GM10248 (cell line): ENCODE results near the gene DUSP15.
"Not testable (repeated sequence)": the region's sequence is repeated elsewhere in the genome, so short reads cannot be mapped to it uniquely, and the experiment has no call there.

Source experiments
- CTCF ChIA-PET: fragments of 300-600 bp; sonication (Branson Sonifier 250); formaldehyde crosslinking; extraction: SDS; loops from one replicate; lab custom pipeline; 2021; ENCODE audit warnings: antibody characterized with exemption; lab: Yijun Ruan, JAX
- POLR2A ChIA-PET: fragments of 350-650 bp; sonication (Branson Sonifier 250); formaldehyde crosslinking; extraction: SDS; loops from one replicate; lab custom pipeline; 2020; ENCODE audit warnings: antibody characterized with exemption; lab: Yijun Ruan, JAX
- DNase-seq: peaks from one replicate; pipeline ENCODE4 v3.0.0; 2012; ENCODE audit errors: extremely low spot score
- CTCF ChIP-seq: IDR thresholded peaks from 2 replicates; pipeline ENCODE4 v1.5.1; 2012; ENCODE audit warnings: mild to moderate bottlenecking, low read depth; ENCODE audit errors: extremely low read depth, missing control alignments, control extremely low read depth

Gene DUSP15

DNA sequence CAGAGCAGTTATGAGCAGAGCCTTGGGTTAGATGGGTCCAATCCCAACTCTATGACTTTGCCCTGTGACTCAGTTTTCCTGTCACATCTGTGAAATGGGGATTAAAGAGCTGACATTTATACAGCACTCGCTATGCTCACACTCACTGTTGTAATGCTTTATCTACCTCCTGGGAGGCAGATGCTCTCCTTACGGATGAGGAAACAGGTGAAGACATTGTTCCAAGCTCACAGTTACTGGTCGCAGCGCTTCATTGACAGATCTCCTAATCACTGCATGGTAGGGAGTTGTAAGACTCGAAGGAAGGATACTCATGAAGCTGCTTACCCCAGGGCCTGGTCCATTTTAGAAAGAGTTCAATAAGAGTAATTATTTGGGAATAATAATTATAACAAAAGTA, 54.1 kb downstream of the DUSP15 start:
- no peak for TF ChIP-seq CTCF
- CTCF ChIA-PET = interaction anchor here (0.9 to 15.0 kb wide), 4 partner anchors 20 to 36 kb away, joined by 3 to 154 read pairs (median 11); no protein-coding TSS in a partner anchor
- POLR2A ChIA-PET = no interaction called here
- no peak for DNase-seq

DNA sequence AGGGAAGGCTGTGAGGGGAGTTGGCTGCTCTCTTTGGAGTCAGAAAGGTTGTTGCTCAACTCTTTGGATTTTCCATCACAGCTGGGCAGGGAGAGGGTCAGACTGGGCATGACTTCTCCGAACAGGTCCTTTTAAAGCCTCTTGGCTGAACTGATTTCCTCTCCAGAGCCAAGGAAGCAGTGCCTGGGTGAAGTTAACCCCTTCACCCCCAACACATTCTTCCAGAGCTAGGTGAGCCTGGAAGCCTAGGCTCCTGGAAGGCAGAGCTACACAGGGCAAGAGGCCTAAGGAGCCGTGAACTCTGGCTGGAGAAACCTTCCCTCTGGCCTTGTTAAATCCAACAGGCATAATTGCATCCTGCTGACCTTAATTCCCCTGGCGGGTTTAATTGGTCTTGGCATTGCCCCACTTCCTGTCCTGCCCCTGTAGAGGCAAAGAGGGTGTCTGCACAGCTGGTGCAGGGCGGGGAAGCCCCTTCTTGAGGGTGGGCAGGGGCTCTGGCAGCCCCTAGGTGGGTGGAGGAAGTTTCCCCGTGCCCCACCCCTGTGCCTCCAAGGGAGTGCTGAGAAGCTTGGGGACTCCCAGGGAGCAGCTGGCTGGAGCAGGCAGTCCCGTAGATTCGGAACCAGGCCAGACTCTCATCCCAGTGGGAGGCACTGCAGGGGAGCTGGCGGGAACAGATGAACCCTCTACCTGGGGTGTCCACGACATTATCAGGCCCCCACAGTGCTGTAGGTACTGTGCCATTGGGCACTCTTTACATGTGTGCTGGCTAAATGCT, 54.7 kb downstream of the DUSP15 start:
- DNase-seq = no peak
- TF ChIP-seq CTCF = no peak
- ChIA-PET POLR2A (no interaction called here), CTCF (interaction anchor here (0.9 to 15.0 kb wide), 6 partner anchors 21 to 37 kb away, joined by 3 to 154 read pairs (median 6); partner anchors contain the start of gene FOXS1)

- DNase-seq, POLR2A ChIA-PET: not testable (repeated sequence)
- CTCF ChIA-PET = interaction anchor here (1.2 to 15.0 kb wide), 6 partner anchors 9 to 39 kb away, joined by 3 to 154 read pairs (median 4); partner anchors contain the start of gene FOXS1
Observed at GRCh38 chr20:31814142-31814541, 56.2 kb downstream of the DUSP15 start.

DNA sequence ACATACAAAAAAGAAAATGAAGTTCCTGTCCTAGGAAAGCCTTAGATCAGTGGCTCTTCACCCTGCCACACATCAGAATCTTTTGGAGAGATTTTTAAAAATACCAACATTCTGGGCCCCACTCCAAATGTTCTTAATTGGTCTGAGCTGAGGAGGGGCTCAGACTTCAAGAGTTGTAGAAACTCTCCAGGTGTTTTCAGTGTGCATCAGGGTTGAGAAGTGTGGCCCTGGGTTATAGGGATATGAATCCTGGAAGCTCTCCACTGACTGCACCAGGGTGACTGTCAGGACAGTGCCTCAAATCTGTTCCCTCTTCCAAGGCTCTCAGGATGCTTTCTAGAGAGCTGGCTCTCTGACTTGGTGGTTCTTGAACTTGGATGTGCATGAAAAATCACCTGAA, 56.7 kb downstream of the DUSP15 start:
- no peak for TF ChIP-seq CTCF
- no peak for DNase-seq
- ChIA-PET POLR2A (no interaction called here), CTCF (interaction anchor here (1.2 to 15.0 kb wide), 4 partner anchors 9 to 23 kb away, joined by 3 to 154 read pairs (median 10); no protein-coding TSS in a partner anchor)

DNA sequence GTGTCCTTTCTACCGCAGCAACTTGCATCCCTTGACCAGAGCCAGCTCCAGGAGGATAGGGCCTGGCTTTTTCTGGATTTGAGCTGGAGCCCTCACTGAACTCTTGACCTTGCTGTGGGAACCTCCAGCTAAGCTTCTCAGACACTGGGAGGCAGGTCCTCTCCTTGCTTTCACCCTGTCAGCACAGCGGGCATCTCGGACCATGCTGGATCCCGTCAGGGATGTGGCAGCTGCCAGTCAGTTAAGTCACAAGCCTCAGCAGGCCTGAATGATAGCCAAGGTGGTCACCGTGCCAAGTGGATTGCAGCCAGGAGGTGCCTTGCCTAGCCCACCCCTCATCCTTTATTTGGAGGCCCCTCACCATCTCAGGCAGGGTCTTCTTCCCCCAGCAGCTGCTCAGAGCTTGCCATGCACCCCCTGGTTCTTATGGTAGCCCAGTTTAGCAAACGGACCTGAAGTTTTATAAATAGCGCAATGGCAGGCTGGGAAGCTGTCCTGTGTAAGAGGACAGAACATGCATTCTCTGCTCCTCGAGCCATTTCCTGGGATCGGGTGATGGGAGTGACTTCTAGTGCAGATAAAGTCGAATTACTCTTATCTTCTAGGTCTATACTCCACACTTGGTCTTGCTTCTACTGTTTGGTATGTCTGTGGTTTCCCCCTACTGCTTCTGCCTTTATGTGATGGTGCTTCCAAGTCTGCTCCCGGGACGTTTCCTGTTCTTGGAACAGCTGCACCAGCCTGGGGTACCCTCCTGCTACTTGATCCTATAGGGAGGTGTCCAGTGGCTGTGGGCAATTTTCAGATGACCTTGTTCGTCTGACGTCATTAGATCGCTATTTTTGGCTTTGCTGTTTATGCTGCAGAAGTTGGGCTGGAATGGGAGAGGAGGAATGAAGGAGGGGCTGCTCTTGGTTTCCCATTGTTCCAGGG, 58.3 kb downstream of the DUSP15 start:
- CTCF ChIA-PET = interaction anchor here (1.2 to 2.8 kb wide), 2 partner anchors 11 to 35 kb away, joined by 5 to 10 read pairs; no protein-coding TSS in a partner anchor
- POLR2A ChIA-PET = no interaction called here
- no peak for TF ChIP-seq CTCF
- no peak for DNase-seq

- CTCF ChIA-PET = interaction anchor here (1.0 to 5.0 kb wide), 4 partner anchors 12 to 41 kb away, joined by 3 to 42 read pairs (median 7); no protein-coding TSS in a partner anchor
- POLR2A ChIA-PET = no interaction called here
- no peak for DNase-seq
- TF ChIP-seq CTCF = no peak
Observed at GRCh38 chr20:31811198-31811597, 59.1 kb downstream of the DUSP15 start.
